GM06990 (cell line): Measurements from ENCODE around the gene AURKA.

Source experiments
- DNase-seq: peaks from one replicate; pipeline ENCODE4 v3.0.0-alpha.2; 2011; ENCODE audit not compliant: insufficient read length; ENCODE audit errors: extremely low read depth
- H3K27me3 ChIP-seq: replicated peaks from 2 replicates; pipeline ENCODE4 v1.6.0; 2011; ENCODE audit warnings: low read length; ENCODE audit not compliant: control insufficient read depth, insufficient read depth
- H3K36me3 ChIP-seq: 2 replicates; pipeline ENCODE4 v1.5.1; 2011; ENCODE audit warnings: low read length; ENCODE audit not compliant: control insufficient read depth, insufficient read depth
- H3K4me3 ChIP-seq: replicated peaks from 2 replicates; pipeline ENCODE4 v1.5.1; 2011; ENCODE audit warnings: low read depth, mild to moderate bottlenecking, control low read depth, low read length
- CTCF ChIP-seq: IDR thresholded peaks from 2 replicates; pipeline ENCODE4 v1.5.1; 2011; ENCODE audit warnings: low read length, control low read depth, mild to moderate bottlenecking, inconsistent platforms; ENCODE audit not compliant: insufficient read depth, poor library complexity, severe bottlenecking

Gene AURKA

GRCh38 chr20:56352345-56353055 lies 39.5 kb downstream of the AURKA start:
- Histone ChIP-seq H3K27me3 (no peaks in the 10 kb centered on the region), H3K4me3 (no peak overlapping the region), H3K36me3 (no peaks in the 10 kb centered on the region)
- no peak for TF ChIP-seq CTCF
- no peak for DNase-seq

- Histone ChIP-seq H3K36me3 (no peaks in the 10 kb centered on the region), H3K4me3 (no peak overlapping the region), H3K27me3 (peaks cover 2% of the 10 kb centered on the region; the same call in 1 of the 2 replicates)
- no peak for TF ChIP-seq CTCF
- DNase-seq, result no peak
These were observed 41.2 kb downstream of the AURKA start for GRCh38 chr20:56350842-56351241.

GRCh38 chr20:56348746-56349145 lies 43.3 kb downstream of the AURKA start:
- no peak for DNase-seq
- H3K4me3 ChIP-seq, result no peak overlapping the region
- TF ChIP-seq CTCF, result no peak
- H3K27me3 ChIP-seq, result peaks cover 2% of the 10 kb centered on the region; the same call in 1 of the 2 replicates
- no peaks in the 10 kb centered on the region for H3K36me3 ChIP-seq

GRCh38 chr20:56348305-56348693 lies 43.7 kb downstream of the AURKA start:
- peaks cover 2% of the 10 kb centered on the region; the same call in 1 of the 2 replicates for H3K27me3 ChIP-seq
- H3K4me3 ChIP-seq, result no peak overlapping the region
- no peak for TF ChIP-seq CTCF
- no peak for DNase-seq
- no peaks in the 10 kb centered on the region for H3K36me3 ChIP-seq

- Histone ChIP-seq H3K36me3 (no peaks in the 10 kb centered on the region), H3K27me3 (peaks cover 2% of the 10 kb centered on the region; the same call in 1 of the 2 replicates), H3K4me3 (no peak overlapping the region)
- TF ChIP-seq CTCF, result no peak
- no peak for DNase-seq
These were observed 44.2 kb downstream of the AURKA start for GRCh38 chr20:56347628-56348304.
